Brain microvascular endothelial cell (primary cell): ENCODE measurements around the gene IFI27.

Experiments
- DNase-seq: peaks from one replicate; pipeline ENCODE4 v3.0.0-alpha.2; 2020
- H3K27ac ChIP-seq: fragments of 250-450 bp; sonication (Bioruptor Pico); 2 replicates; pipeline ENCODE4 v1.5.1; 2020; ENCODE audit warnings: mild to moderate bottlenecking, moderate library complexity
- H3K27me3 ChIP-seq: fragments of 250-450 bp; sonication (Bioruptor Pico); replicated peaks from 2 replicates; pipeline ENCODE4 v1.5.1; 2020; ENCODE audit warnings: mild to moderate bottlenecking
- H3K36me3 ChIP-seq: fragments of 250-450 bp; sonication (Bioruptor Pico); replicated peaks from 2 replicates; pipeline ENCODE4 v1.5.1; 2020; ENCODE audit warnings: mild to moderate bottlenecking
- H3K4me3 ChIP-seq: 2 replicates; pipeline ENCODE4 v1.5.1; 2011; ENCODE audit warnings: low read depth, mild to moderate bottlenecking, control low read depth, low read length, moderate library complexity
- CTCF ChIP-seq: IDR thresholded peaks from 2 replicates; pipeline ENCODE4 v1.5.1; 2011; ENCODE audit warnings: low read depth, mild to moderate bottlenecking, moderate library complexity, low read length, control low read depth, inconsistent platforms; ENCODE audit errors: missing control alignments
- in situ Hi-C: cut with HindIII; loops from 2 replicates; pipeline ENCODE4 v1.10.0; 2017; ENCODE audit warnings: low sequenced_read_pairs, low pct_ligation_motif_present

The IFI27 gene

GRCh38 chr14:94109915-94110250, 653 bp upstream of the IFI27 start:
- Histone ChIP-seq H3K27ac (no peak overlapping the region), H3K4me3 (no peak overlapping the region), H3K36me3 (no peaks in the 10 kb centered on the region), H3K27me3 (no peaks in the 10 kb centered on the region)
- in situ Hi-C loops = no loop called here
- TF ChIP-seq CTCF = no peak
- DNase-seq = no peak

- no peak overlapping the region for H3K27ac ChIP-seq
- no peaks in the 10 kb centered on the region for H3K36me3 ChIP-seq
- TF ChIP-seq CTCF = no peak
- no peak for DNase-seq
- no peak overlapping the region for H3K4me3 ChIP-seq
- H3K27me3 ChIP-seq = no peaks in the 10 kb centered on the region
- in situ Hi-C loops = no loop called here
These were observed 950 bp downstream of the IFI27 start for GRCh38 chr14:94111276-94112095.

GRCh38 chr14:94112513-94113063, 2.1 kb downstream of the IFI27 start:
- TF ChIP-seq CTCF = no peak
- Histone ChIP-seq H3K4me3 (no peak overlapping the region), H3K27me3 (peaks cover 2% of the 10 kb centered on the region), H3K36me3 (no peaks in the 10 kb centered on the region), H3K27ac (no peak overlapping the region)
- in situ Hi-C loops = no loop called here
- no peak for DNase-seq

- Histone ChIP-seq H3K36me3 (no peaks in the 10 kb centered on the region), H3K4me3 (no peak overlapping the region), H3K27ac (no peak overlapping the region), H3K27me3 (peaks cover 2% of the 10 kb centered on the region)
- DNase-seq = no peak
- in situ Hi-C loops = no loop called here
- TF ChIP-seq CTCF = no peak
These were observed 2.5 kb downstream of the IFI27 start for GRCh38 chr14:94113073-94113472.

GRCh38 chr14:94113490-94113889, 3.0 kb downstream of the IFI27 start:
- H3K27ac ChIP-seq = no peak overlapping the region
- no peak for DNase-seq
- H3K36me3 ChIP-seq = no peaks in the 10 kb centered on the region
- in situ Hi-C loops = no loop called here
- TF ChIP-seq CTCF = no peak
- peaks cover 2% of the 10 kb centered on the region for H3K27me3 ChIP-seq
- H3K4me3 ChIP-seq = no peak overlapping the region
